GM18951 (cell line): ENCODE results near the gene BHLHE40.

Experiments used
- POLR2A ChIP-seq: IDR thresholded peaks from 4 replicates; pipeline ENCODE4 v1.6.1; 2011; ENCODE audit warnings: mild to moderate bottlenecking; ENCODE audit not compliant: insufficient read length, insufficient read depth; ENCODE audit errors: extremely low read depth
- in situ Hi-C: fragments of 300-500 bp; cut with MboI; formaldehyde crosslinking; loops from one replicate; pipeline ENCODE4 v1.12.0; 2022; ENCODE audit warnings: low sequenced_read_pairs, mixed read lengths, inconsistent platforms; ENCODE audit not compliant: unreplicated experiment

BHLHE40 gene

DNA sequence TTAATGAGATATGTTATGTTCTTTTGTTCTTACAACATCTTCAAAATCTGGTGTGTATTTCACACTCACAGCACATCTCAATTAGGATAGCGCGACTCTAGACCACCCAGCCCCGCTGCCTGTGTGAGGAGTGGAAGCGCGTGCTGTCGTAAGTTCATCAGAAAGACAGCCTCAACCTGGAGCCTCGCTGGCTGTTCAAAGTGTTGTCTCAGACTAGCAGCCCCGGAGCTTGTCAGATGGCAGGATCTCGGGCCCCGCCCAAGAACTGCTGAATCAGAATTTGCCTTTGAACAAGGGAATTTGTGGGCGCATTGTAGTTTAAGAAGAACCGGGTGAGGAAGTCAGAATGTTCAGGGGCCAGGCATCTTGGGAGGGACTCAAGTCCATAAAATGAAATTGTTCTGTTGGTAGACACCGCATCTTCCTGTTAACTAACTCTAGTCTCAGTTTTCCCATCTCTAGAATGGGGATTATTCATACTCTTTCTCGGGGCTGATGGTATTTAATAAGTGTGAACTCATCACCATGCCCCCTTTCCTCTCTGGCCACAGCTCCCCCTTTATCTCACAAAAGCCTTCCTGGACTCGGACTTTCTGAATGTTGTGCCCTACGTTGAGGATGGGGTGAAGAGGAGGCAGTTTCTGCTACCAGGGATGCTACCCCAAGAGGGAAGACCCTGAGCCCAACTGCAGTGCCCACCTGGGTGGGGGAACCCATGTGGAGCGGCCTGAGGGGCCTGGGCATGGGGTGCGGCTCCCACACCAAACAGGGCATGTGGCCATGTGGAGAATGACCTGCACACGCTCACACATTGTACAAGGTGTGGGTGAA lies 40.4 kb downstream of the BHLHE40 start:
- in situ Hi-C loops: no loop called here
- TF ChIP-seq POLR2A: no peak

DNA sequence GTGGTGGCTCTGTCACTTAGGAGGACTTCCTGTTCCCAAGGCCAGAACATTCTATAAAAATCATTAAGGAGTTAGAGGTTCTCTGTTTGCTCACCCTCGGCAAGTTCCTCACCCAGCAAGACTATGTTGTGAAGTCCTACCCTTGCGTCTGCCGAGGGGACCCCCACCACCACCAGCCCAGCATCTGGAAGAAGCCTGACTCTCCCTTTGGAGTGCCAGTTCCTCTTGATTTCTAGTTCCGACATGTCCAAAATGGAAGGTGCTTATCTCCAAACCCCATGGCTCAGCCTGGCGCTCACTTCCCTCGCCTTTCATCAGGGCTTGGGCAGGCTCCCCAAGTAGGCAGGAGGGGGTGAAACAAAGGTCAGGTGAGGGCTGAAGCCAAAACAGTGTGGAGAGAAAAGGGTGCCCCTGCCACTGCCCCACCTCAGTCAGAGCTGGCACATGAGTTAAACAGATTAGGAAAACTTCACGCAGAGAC lies 41.0 kb downstream of the BHLHE40 start:
- no peak for TF ChIP-seq POLR2A
- in situ Hi-C loops: no loop called here

DNA sequence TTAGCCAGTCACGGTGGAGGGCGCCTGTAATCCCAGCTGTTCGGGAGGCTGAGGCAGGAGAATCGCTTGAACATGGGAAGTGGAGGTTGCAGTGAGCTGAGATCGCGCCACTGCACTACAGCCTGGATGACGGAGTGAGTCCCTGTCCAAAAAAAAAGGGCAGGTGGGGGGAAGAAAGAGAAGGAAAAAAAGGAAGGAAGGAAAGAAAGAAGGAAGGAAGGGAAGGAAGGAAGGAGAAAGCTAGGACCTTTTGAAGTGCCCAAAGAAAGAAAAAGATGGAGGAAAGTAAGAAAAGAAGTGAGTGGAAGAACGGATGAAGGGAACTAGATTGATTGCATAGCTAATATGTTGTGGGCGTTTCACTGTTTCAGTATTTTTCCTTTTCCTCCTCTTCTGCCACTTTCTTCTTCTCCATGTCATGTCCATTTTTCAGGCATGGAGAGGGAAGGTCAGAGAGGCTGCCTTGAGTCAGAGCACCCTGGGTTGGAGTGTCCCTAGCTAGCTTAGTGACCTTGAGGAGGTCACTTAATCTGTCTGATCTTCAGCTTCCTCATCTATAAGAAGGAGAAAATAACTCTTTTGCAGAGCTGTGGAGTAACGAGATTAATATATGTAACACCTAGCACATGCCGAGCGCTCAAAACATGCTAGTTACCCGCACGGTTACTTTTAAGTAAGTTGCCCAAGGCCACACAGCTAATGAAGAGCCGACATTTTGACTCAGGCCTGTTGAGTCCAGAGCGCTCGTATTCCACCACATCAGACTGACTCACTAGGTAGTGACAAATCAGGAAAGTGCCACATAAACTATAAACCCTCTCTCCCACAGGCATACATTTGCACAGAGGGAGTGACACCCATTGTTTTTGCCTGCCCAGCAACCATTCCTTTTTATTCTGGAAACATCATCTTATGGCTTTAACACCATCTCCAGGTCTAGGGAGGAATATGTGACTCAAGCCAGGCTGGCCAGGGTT lies 42.2 kb downstream of the BHLHE40 start:
- in situ Hi-C loops: no loop called here
- no peak for TF ChIP-seq POLR2A

DNA sequence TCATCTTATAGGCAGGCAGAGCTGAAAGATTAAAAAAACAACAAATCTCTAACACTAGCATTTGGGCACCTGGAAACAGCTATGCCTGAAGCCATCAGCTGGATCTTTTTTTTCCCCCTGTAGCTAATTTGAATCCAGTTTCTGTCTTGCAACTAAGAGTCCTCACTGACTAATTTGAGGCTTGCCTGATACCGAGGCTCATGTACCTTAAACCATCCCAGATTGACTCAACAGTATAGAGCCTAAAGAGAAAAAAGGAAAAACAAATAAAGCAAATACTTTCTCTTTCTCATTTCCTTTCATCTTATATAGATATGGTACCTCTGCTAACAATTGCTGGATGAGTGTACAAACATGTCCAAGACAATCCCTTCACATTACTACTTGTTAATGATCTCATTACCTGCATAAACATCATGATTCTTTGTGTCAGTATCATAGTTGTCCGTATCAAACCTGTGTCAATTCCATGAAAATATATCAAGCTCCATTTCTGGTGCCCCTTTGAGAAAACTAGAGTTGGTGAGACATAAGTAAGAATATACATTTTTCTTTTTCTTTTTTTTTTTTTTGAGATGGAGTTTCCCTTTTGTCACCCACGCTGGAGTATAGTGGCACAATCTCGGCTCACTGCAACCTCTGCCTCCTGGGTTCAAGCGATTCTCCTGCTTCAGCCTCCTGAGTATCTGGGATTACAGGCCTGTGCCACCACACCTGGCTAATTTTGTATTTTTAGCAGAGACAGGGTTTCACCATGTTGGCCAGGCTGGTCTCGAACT lies 43.1 kb downstream of the BHLHE40 start:
- in situ Hi-C loops: no loop called here
- TF ChIP-seq POLR2A: no peak

DNA sequence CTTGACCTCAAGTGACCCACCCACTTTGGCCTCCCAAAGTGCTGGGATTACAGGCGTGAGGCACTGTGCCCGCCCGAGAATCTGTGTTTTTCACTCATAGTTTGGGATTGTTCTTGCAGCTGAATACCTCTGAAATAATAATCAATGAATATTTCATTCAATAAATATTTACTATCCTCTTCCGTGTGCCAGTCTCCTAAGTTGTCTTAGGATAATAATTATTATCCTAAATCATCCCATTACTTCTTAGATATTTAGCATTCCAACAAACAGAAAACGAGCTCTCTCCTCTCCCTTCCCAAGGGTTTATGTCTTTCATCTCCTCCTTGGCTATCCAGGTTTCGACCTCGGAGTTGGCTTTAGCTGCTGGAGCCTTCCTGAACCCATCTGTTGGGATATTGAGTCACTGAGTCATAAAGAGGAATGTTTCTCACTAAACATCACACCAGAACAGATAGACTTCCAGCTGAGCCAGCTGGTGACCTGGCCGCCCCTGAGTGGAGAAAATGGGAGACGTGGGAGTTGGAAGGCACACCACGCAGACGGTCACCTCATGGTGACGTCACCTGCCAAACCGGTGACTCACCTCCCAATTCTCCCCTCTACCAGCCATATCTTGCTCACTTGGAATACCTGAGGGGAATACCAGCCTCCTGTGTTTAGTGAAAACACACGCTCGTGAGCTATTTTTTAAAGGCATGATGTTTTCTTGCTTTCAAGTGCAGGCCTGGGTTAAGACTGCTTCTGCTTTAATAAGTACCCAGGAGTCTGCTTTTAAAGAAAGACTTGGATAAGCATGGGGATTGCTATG lies 43.9 kb downstream of the BHLHE40 start:
- TF ChIP-seq POLR2A: no peak
- in situ Hi-C loops: no loop called here

DNA sequence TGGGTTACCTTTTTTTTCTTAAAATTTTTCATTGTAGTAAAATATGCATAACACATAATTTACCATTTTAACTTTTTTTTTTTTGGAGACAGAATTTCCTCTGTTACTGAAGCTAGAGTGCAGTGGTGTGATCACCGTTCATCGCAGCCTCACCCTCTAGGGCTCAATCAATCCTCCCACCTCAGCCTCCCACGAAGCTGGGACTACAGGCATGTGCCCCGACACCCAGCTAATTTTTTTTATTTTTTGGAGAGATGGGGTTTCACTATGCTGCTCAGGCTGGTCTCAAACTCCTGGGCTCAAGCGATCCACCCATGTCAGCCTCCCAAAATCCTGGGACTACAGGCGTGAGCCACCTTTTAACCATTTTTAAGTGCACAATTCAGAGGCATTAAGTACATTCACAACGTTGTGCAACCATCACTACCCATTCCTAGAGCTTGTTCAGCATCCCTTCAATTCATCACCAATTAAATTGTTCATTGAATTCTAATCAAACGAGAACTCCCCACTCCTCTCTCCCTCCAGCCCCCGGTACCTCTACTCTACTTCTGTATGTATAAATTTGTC lies 44.6 kb downstream of the BHLHE40 start:
- in situ Hi-C loops: no loop called here
- no peak for TF ChIP-seq POLR2A

DNA sequence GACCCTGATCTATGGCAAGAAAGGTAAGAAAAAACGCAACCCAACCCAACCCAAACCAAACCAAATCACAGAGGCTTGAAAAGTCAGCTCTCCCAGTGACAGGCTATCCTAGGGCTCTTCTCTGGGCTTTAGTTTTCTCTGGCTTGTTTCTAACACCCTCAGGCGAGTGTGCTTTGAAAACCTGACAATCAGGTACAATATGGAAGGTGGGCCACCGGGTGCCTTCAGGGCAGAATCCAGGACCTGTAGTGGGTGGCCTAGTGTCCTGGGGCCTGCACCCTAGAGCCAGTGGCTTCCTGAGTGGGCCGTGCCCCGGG lies 46.8 kb downstream of the BHLHE40 start:
- in situ Hi-C loops: no loop called here
- TF ChIP-seq POLR2A: no peak

DNA sequence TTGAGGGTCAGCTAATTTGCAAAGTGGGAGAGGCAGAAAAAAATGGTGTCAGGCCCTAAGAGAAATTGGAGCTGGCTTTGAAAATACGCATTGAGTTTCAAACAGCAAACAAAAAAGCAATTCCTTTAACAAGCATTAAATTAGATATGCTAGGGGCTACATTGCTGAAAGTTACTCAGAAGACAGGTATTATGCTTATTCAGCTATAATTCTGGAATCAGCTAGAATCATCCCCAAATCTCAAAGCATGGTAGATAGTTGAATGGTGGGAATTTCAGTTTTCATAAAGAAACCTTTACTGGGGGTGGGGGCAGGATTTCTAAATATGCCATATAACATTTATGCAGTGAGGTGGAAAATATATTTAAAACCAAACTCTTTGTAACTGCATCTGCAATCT lies 50.5 kb downstream of the BHLHE40 start:
- no peak for TF ChIP-seq POLR2A
- in situ Hi-C loops: no loop called here

DNA sequence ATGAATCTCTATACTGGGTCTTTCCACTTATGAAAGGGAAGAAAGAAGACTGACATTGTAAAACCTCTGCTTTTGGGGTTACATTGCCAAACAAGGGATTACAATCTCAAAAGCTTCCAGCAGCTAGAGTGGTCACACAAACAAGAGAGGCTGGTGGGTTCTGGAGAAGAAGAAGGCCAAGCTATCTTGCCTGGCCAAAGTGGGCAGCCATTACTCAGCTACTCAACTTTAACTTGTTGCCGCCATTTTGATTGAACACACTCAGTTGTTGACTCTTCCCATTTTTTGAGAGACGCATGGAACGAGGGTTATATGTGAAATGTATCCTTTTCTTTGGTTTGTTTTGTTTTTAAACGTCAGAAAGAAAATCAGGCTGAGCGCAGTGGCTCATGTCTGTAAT lies 50.9 kb downstream of the BHLHE40 start:
- TF ChIP-seq POLR2A: no peak
- in situ Hi-C loops: no loop called here

DNA sequence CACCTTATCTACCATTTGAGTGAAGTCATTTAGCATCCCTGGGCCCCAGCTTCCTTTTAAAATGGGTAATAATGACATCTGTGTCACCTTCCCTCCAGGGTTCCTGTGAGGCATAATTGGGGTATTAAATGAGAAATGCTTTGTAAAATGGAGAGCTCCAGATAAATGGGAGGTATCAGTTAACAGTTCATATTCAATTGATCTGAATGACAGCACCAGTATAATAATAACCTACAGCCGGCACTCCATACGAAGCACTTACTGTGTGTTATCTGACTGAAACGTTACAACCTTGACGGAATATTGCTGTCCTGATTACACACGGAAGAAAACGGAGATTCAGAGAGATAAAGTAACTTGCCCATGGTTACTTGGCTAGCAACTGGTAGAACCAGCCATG lies 53.6 kb downstream of the BHLHE40 start:
- in situ Hi-C loops: no loop called here
- no peak for TF ChIP-seq POLR2A
